Measurements from ENCODE around the gene KCNMA1. TPM values are rescaled to one million over a fixed set of nuclear protein-coding genes. Genes with fewer than 3 reads are reported as not detected.

The KCNMA1 gene
- total and polyA plus RNA-seq, 10 of the 15 experiments (the other 5 are each of a cell fraction or from before 2014, with no cell fraction given): 8.5 to 77.0 (median 21.3) TPM

- WGBS (ENCODE audit: insufficient coverage, insufficient replicate concordance, low lambda C conversion rate, missing lambda C conversion rate): 56% methylated on average over 8 of the region's 8 CpGs
- no peak overlapping the region for H3K4me3 ChIP-seq
- H3K9me3 ChIP-seq (replicated peaks; ENCODE audit: control insufficient read depth, insufficient read depth, low read length): no peaks in the 10 kb centered on the region
- H3K27me3 ChIP-seq (replicated peaks in 1 of 2; ENCODE audit: control insufficient read depth in 2 of 2, insufficient read depth in 2 of 2, low read length in 1 of 2): no peaks in the 10 kb centered on the region
- no peaks in the 10 kb centered on the region for H3K4me1 ChIP-seq (ENCODE audit: control insufficient read depth, insufficient read depth, low read length)
- in situ Hi-C loops (cut with MboI): no loop called here
- ChIA-PET POLR2A (interaction anchor here (0.9 kb wide), 1 partner anchor 13 kb away, joined by 3 read pairs; no protein-coding TSS in a partner anchor), CTCF (no interaction called here), SMC1A (ENCODE audit: uncharacterized antibody, unreplicated experiment) (interaction anchor here (1.2 kb wide), 1 partner anchor 305 kb away, joined by 3 read pairs; no protein-coding TSS in a partner anchor), RAD21 (ENCODE audit: unreplicated experiment) (interaction anchor here (1.0 kb wide), 1 partner anchor 158 kb away, joined by 4 read pairs; the partner anchor contains the start of gene KCNMA1)
- no peak for FAIRE-seq
- no peak for ATAC-seq
- no peak overlapping the region for H3K9ac ChIP-seq (ENCODE audit: control insufficient read depth, insufficient read depth, low read length)
- BruUV-seq (replicated peaks): no TSS peak
- no peak overlapping the region for H3K27ac ChIP-seq (ENCODE audit: control insufficient read depth, insufficient read depth)
- intact Hi-C loops (cut with micrococcal nuclease; ENCODE audit: unreplicated experiment): no loop called here
- no peak for TF ChIP-seq SIX5 (IDR thresholded peaks at IDR 0.05; ENCODE audit: low read depth, low read length, severe bottlenecking)
- TF ChIP-seq JUNB (IDR thresholded peaks at IDR 0.05): no peak
- TF ChIP-seq POLR2A (IDR thresholded peaks at IDR 0.05; ENCODE audit: low read depth, low read length): no peak
- no peak for TF ChIP-seq CREB1 (IDR thresholded peaks at IDR 0.05; ENCODE audit: low read depth)
- no peak for TF ChIP-seq SKIL (IDR thresholded peaks at IDR 0.05; ENCODE audit: low read depth, poor library complexity, severe bottlenecking)
- TF ChIP-seq NFXL1 (IDR thresholded peaks at IDR 0.05; ENCODE audit: borderline replicate concordance): no peak
- TF ChIP-seq ZNF687 (IDR thresholded peaks at IDR 0.05): no peak
- TF ChIP-seq SREBF2 (IDR thresholded peaks at IDR 0.05; ENCODE audit: low read length): no peak
- no peak for TF ChIP-seq YBX1 (IDR thresholded peaks at IDR 0.05)
- no peak for TF ChIP-seq E2F4 (IDR thresholded peaks at IDR 0.05; ENCODE audit: low read depth, low read length)
- H3K4me2 ChIP-seq (ENCODE audit: control insufficient read depth, insufficient read depth): no peak overlapping the region
- no peak overlapping the region for H2AFZ ChIP-seq (ENCODE audit: control insufficient read depth, low read depth, low read length)
- no peaks in the 10 kb centered on the region for H3K79me2 ChIP-seq (ENCODE audit: control insufficient read depth, insufficient read depth, low read length)
- no peaks in the 10 kb centered on the region for H3K36me3 ChIP-seq (ENCODE audit: control insufficient read depth in 2 of 2, insufficient read depth in 2 of 2, low read length in 1 of 2)
- no peak for DNase-seq (ENCODE audit: low read depth, low spot score)
- H4K20me1 ChIP-seq (ENCODE audit: control insufficient read depth, insufficient read depth): no peaks in the 10 kb centered on the region
These were observed 158.0 kb downstream of the KCNMA1 start for GRCh38 chr10:77479586-77479985.
